Osteoblast (primary cell): ENCODE data around the gene SLC5A7. TPM values are rescaled to one million over a fixed set of nuclear protein-coding genes. Genes with fewer than 3 reads are reported as not detected.

Source experiments
- DNase-seq: peaks from one replicate; pipeline ENCODE4 v3.0.0; 2011; ENCODE audit warnings: low spot score, mixed read lengths; ENCODE audit not compliant: insufficient read length; ENCODE audit errors: missing footprints
- H2AFZ ChIP-seq: 2 replicates; pipeline ENCODE4 v1.6.0; 2011; ENCODE audit warnings: mild to moderate bottlenecking, low read length
- H3K27ac ChIP-seq: 2 replicates; pipeline ENCODE4 v1.5.1; 2011; ENCODE audit warnings: mild to moderate bottlenecking, low read depth, low read length, moderate library complexity
- H3K27me3 ChIP-seq: 2 replicates; pipeline ENCODE4 v1.6.0; 2012; ENCODE audit warnings: mild to moderate bottlenecking, control low read depth, inconsistent platforms, low read length, moderate library complexity; ENCODE audit not compliant: insufficient read depth
- H3K36me3 ChIP-seq: 2 replicates; pipeline ENCODE4 v1.5.1; 2011; ENCODE audit warnings: mild to moderate bottlenecking, low read length, control low read depth, moderate library complexity; ENCODE audit not compliant: insufficient read depth
- H3K4me1 ChIP-seq: 2 replicates; pipeline ENCODE4 v1.5.1; 2011; ENCODE audit warnings: mild to moderate bottlenecking, low read length, control low read depth, moderate library complexity; ENCODE audit not compliant: insufficient read depth
- H3K4me2 ChIP-seq: 2 replicates; pipeline ENCODE4 v1.6.0; 2011; ENCODE audit warnings: mild to moderate bottlenecking, low read length; ENCODE audit not compliant: insufficient read depth
- H3K4me3 ChIP-seq: fragments of 200-600 bp; sonication (generic); 3 replicates; pipeline ENCODE4 v1.5.1; 2012; ENCODE audit warnings: mild to moderate bottlenecking, low read length, inconsistent platforms; ENCODE audit not compliant: insufficient read depth
- H3K79me2 ChIP-seq: 2 replicates; pipeline ENCODE4 v1.6.0; 2012; ENCODE audit warnings: mild to moderate bottlenecking, low read length, control low read depth, inconsistent platforms; ENCODE audit not compliant: insufficient read depth
- H3K9me3 ChIP-seq: 2 replicates; pipeline ENCODE4 v1.5.1; 2011; ENCODE audit warnings: low read depth, low read length, control low read depth
- H4K20me1 ChIP-seq: 2 replicates; pipeline ENCODE4 v1.6.0; 2012; ENCODE audit warnings: mild to moderate bottlenecking, low read length, control low read depth; ENCODE audit not compliant: insufficient read depth
- CTCF ChIP-seq: IDR thresholded peaks from 2 replicates; pipeline ENCODE4 v1.5.1; 2011; ENCODE audit warnings: mild to moderate bottlenecking, low read depth, low read length, moderate library complexity; ENCODE audit errors: extremely low read depth
- total RNA-seq: library from RNA; depleted of rRNA; stranded (reverse); fragments of >200 nt; gene quantifications from 2 replicates; pipeline ENCODE4 v1.2.3, GENCODE V29; 2012

SLC5A7 gene
- total RNA-seq, 1 donor: not detected

- no peaks in the 10 kb centered on the region for H3K79me2 ChIP-seq
- H3K9me3 ChIP-seq: no peaks in the 10 kb centered on the region
- no peak for TF ChIP-seq CTCF
- H3K27ac ChIP-seq: no peak overlapping the region
- H3K4me2 ChIP-seq: no peak overlapping the region
- H3K27me3 ChIP-seq: no peaks in the 10 kb centered on the region
- no peaks in the 10 kb centered on the region for H3K36me3 ChIP-seq
- no peak for DNase-seq
- H3K4me3 ChIP-seq: no peak overlapping the region
- no peaks in the 10 kb centered on the region for H3K4me1 ChIP-seq
- H4K20me1 ChIP-seq: no peaks in the 10 kb centered on the region
- no peak overlapping the region for H2AFZ ChIP-seq
Measured at GRCh38 chr2:107999158-107999557, 12.8 kb downstream of the SLC5A7 start.

- no peaks in the 10 kb centered on the region for H4K20me1 ChIP-seq
- no peaks in the 10 kb centered on the region for H3K27me3 ChIP-seq
- TF ChIP-seq CTCF: no peak
- H3K4me1 ChIP-seq: no peaks in the 10 kb centered on the region
- no peak for DNase-seq
- no peak overlapping the region for H2AFZ ChIP-seq
- no peaks in the 10 kb centered on the region for H3K9me3 ChIP-seq
- H3K4me3 ChIP-seq: no peak overlapping the region
- no peak overlapping the region for H3K4me2 ChIP-seq
- no peaks in the 10 kb centered on the region for H3K36me3 ChIP-seq
- H3K27ac ChIP-seq: no peak overlapping the region
- no peaks in the 10 kb centered on the region for H3K79me2 ChIP-seq
Measured at GRCh38 chr2:108010912-108011591, 24.7 kb downstream of the SLC5A7 start.

- Histone ChIP-seq H3K9me3 (no peaks in the 10 kb centered on the region), H3K27me3 (no peaks in the 10 kb centered on the region), H4K20me1 (no peaks in the 10 kb centered on the region), H3K4me3 (no peak overlapping the region), H3K79me2 (no peaks in the 10 kb centered on the region), H3K36me3 (no peaks in the 10 kb centered on the region), H3K27ac (no peak overlapping the region), H3K4me2 (no peak overlapping the region), H3K4me1 (no peaks in the 10 kb centered on the region), H2AFZ (no peak overlapping the region)
- no peak for TF ChIP-seq CTCF
- no peak for DNase-seq
Measured at GRCh38 chr2:108013305-108013704, 27.0 kb downstream of the SLC5A7 start.

- Histone ChIP-seq H4K20me1 (no peaks in the 10 kb centered on the region), H3K4me3 (no peak overlapping the region), H3K36me3 (no peaks in the 10 kb centered on the region), H2AFZ (no peak overlapping the region), H3K9me3 (no peaks in the 10 kb centered on the region), H3K4me2 (no peak overlapping the region), H3K4me1 (no peaks in the 10 kb centered on the region), H3K27me3 (no peaks in the 10 kb centered on the region), H3K79me2 (no peaks in the 10 kb centered on the region), H3K27ac (no peak overlapping the region)
- no peak for DNase-seq
- TF ChIP-seq CTCF: no peak
Measured at GRCh38 chr2:108022628-108023027, 36.3 kb downstream of the SLC5A7 start.
